Measurements from ENCODE around the gene ZFYVE21. TPM values are rescaled to one million over a fixed set of nuclear protein-coding genes. Genes with fewer than 3 reads are reported as not detected.

Gene ZFYVE21
- total RNA-seq, 1 experiment from 2014 or later, result 49.7 TPM

DNA sequence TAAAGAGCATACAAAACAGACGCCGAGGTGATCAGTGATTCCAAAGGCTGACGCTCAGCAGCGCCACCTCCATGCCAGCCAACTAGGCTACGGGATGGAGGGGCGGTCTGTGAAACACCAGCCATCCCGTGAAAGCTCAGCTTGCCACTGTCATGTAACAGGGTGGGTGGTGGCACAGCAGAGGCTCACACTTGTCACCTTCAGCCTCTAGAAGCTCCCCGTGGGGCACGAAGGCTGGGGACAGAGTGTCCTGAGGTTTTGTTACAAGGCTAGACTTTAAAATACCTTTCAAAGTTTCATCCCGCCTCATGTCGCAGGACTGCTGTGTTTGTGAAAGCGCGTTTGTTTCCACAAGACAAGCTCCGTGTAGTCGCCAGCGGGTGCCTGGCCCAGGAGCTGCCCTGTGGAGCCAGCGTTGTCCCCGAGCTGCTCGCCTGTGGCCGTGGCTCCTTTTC lies 21.0 kb upstream of the ZFYVE21 start:
- peaks cover 3% of the 10 kb centered on the region for H4K20me1 ChIP-seq (ENCODE audit: control insufficient read depth, insufficient read depth, insufficient read length)
- H4K5ac ChIP-seq (ENCODE audit: insufficient read length, low read depth, low read length), result no peak overlapping the region
- H4K8ac ChIP-seq (replicated peaks; ENCODE audit: insufficient read length, low read depth, low read length), result no peak overlapping the region
- Mint-ChIP-seq H3K27ac (no peak overlapping the region), H3K36me3 (ENCODE audit: insufficient read depth in 1 of 3, low read depth in 3 of 3) (peaks cover 2 to 42% (median 20%) of the 10 kb centered on the region in 3 experiments; a peak in 6 of 7 replicates), H3K4me3 (no peak overlapping the region), H3K9me3 (no peaks in the 10 kb centered on the region), H3K4me1 (peaks cover 10 to 13% of the 10 kb centered on the region in 2 experiments; a peak in 3 of 4 replicates), H3K27me3 (ENCODE audit: low read depth) (peaks cover under 1% of the 10 kb centered on the region; the same call in 1 of the 2 replicates)
- no peak overlapping the region for H4K91ac ChIP-seq (ENCODE audit: insufficient read length, low read depth, low read length)
- DNase-seq, result no peak
- H3K27me3 ChIP-seq (ENCODE audit: insufficient read depth, low read length), result no peaks in the 10 kb centered on the region
- no peak overlapping the region for H3K18ac ChIP-seq (ENCODE audit: insufficient read length, low read depth, low read length)
- H2BK12ac ChIP-seq (ENCODE audit: insufficient read length, low read depth, low read length), result no peak overlapping the region
- no peak overlapping the region for H3K4ac ChIP-seq (ENCODE audit: low read depth, low read length)
- H3K9me3 ChIP-seq (ENCODE audit: control insufficient read depth, low read depth, low read length), result no peaks in the 10 kb centered on the region
- no peak overlapping the region for H2BK20ac ChIP-seq (ENCODE audit: low read depth, low read length, poor library complexity, severe bottlenecking)
- H3K14ac ChIP-seq (ENCODE audit: insufficient read depth, low read length), result no peak overlapping the region
- TF ChIP-seq, protein P1, sequence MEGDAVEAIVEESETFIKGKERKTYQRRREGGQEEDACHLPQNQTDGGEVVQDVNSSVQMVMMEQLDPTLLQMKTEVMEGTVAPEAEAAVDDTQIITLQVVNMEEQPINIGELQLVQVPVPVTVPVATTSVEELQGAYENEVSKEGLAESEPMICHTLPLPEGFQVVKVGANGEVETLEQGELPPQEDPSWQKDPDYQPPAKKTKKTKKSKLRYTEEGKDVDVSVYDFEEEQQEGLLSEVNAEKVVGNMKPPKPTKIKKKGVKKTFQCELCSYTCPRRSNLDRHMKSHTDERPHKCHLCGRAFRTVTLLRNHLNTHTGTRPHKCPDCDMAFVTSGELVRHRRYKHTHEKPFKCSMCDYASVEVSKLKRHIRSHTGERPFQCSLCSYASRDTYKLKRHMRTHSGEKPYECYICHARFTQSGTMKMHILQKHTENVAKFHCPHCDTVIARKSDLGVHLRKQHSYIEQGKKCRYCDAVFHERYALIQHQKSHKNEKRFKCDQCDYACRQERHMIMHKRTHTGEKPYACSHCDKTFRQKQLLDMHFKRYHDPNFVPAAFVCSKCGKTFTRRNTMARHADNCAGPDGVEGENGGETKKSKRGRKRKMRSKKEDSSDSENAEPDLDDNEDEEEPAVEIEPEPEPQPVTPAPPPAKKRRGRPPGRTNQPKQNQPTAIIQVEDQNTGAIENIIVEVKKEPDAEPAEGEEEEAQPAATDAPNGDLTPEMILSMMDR (conservative IDR thresholded peaks at IDR 0.05), result peak; percentile 42; the same call in 2 of the 3 replicates
- no peaks in the 10 kb centered on the region for H3K79me1 ChIP-seq (ENCODE audit: insufficient read depth, low read depth, low read length, poor library complexity, severe bottlenecking)
- no peak overlapping the region for H3K4me2 ChIP-seq (ENCODE audit: insufficient read depth, insufficient read length, low read length)
- H3K9ac ChIP-seq (ENCODE audit: extremely low read depth, insufficient read length, low read length), result no peak overlapping the region
- H3K27ac ChIP-seq (ENCODE audit: insufficient read length, low read depth, low read length), result no peak overlapping the region
- H2BK5ac ChIP-seq (ENCODE audit: insufficient read length, low read length), result no peak overlapping the region
- no peak overlapping the region for H2BK120ac ChIP-seq (ENCODE audit: low read depth, low read length, poor library complexity, severe bottlenecking)
- H2AFZ ChIP-seq (ENCODE audit: low read length), result no peak overlapping the region
- no peaks in the 10 kb centered on the region for H3K23me2 ChIP-seq (ENCODE audit: insufficient read length, low read depth, low read length, poor library complexity, severe bottlenecking)
- no peak overlapping the region for H2AK5ac ChIP-seq (ENCODE audit: insufficient read length, low read length)
- no peaks in the 10 kb centered on the region for H3K4me1 ChIP-seq (ENCODE audit: insufficient read depth, low read length)
- H2BK15ac ChIP-seq (ENCODE audit: low read depth, low read length), result no peak overlapping the region
- H3T11ph ChIP-seq (ENCODE audit: low read length), result no peak overlapping the region
- WGBS (ENCODE audit: extremely low coverage, insufficient read length, low lambda C conversion rate), result no CpG with 5 or more reads among the region's 20 CpGs
- no peaks in the 10 kb centered on the region for H3K79me2 ChIP-seq (ENCODE audit: insufficient read depth, low read length)
- no peak overlapping the region for H3K23ac ChIP-seq (ENCODE audit: insufficient read length, low read depth, low read length)
- no peak overlapping the region for H3K56ac ChIP-seq (ENCODE audit: insufficient read length, low read depth, low read length)
